DND-41 (cell line): Measurements from ENCODE around the gene ACTR3C.
"Not testable (repeated sequence)": the region's sequence is repeated elsewhere in the genome, so short reads cannot be mapped to it uniquely, and the experiment has no call there.

Experiments
- ATAC-seq: fragments of 200-7000 bp; cut with Tn5 transposase; 3 replicates; pipeline ENCODE4 v1.9.1; 2021; ENCODE audit warnings: low read depth; ENCODE audit not compliant: insufficient read depth
- DNase-seq: peaks from one replicate; pipeline ENCODE4 v3.0.0-alpha.2; 2020
- H2AFZ ChIP-seq: 2 replicates; pipeline ENCODE4 v1.6.0; 2012; ENCODE audit warnings: low read depth, low read length
- H3K27ac ChIP-seq: 2 replicates; pipeline ENCODE4 v1.5.1; 2012; ENCODE audit warnings: low read length, inconsistent platforms
- H3K27me3 ChIP-seq: fragments of 200-600 bp; sonication (generic); 2 replicates; pipeline ENCODE4 v1.6.0; 2012; ENCODE audit warnings: low read length, mild to moderate bottlenecking, inconsistent platforms; ENCODE audit not compliant: insufficient read depth, poor library complexity
- H3K36me3 ChIP-seq: 2 replicates; pipeline ENCODE4 v1.5.1; 2012; ENCODE audit warnings: low read length, inconsistent platforms; ENCODE audit not compliant: insufficient read depth
- H3K4me1 ChIP-seq: 2 replicates; pipeline ENCODE4 v1.5.1; 2012; ENCODE audit warnings: mild to moderate bottlenecking, low read length; ENCODE audit not compliant: insufficient read depth
- H3K4me2 ChIP-seq: 2 replicates; pipeline ENCODE4 v1.6.0; 2012; ENCODE audit warnings: mild to moderate bottlenecking, moderate library complexity, low read length, inconsistent platforms; ENCODE audit not compliant: insufficient read depth
- H3K4me3 ChIP-seq, 2 experiments: fragments of 200-600 bp in 1 of 2; shearing (Covaris generic) in 1 of 2; 2 replicates each; pipeline ENCODE4 v1.5.1; 2012 to 2016; ENCODE audit warnings: inconsistent platforms in 2 of 2, low read length in 2 of 2, mild to moderate bottlenecking in 2 of 2, low read depth in 1 of 2, moderate library complexity in 1 of 2
- H3K79me2 ChIP-seq: 2 replicates; pipeline ENCODE4 v1.6.0; 2012; ENCODE audit warnings: low read length, inconsistent platforms; ENCODE audit not compliant: insufficient read depth
- H3K9ac ChIP-seq: 2 replicates; pipeline ENCODE4 v1.6.0; 2012; ENCODE audit warnings: low read depth, mild to moderate bottlenecking, inconsistent platforms, low read length, moderate library complexity
- H3K9me3 ChIP-seq: 2 replicates; pipeline ENCODE4 v1.5.1; 2012; ENCODE audit warnings: low read length, moderate library complexity, mild to moderate bottlenecking, inconsistent platforms; ENCODE audit not compliant: insufficient read depth, severe bottlenecking
- H4K20me1 ChIP-seq: 2 replicates; pipeline ENCODE4 v1.6.0; 2012; ENCODE audit warnings: low read length; ENCODE audit not compliant: insufficient read depth
- EZH2 ChIP-seq: IDR thresholded peaks from 3 replicates; pipeline ENCODE4 v1.6.1; 2012; ENCODE audit warnings: borderline replicate concordance, low read depth, mild to moderate bottlenecking, moderate library complexity, low read length, inconsistent platforms; ENCODE audit not compliant: severe bottlenecking
- TF ChIP-seq, protein P1 (sequence below): IDR thresholded peaks from 2 replicates; pipeline ENCODE4 v1.5.1; 2012; ENCODE audit warnings: borderline replicate concordance, low read length, moderate library complexity, mild to moderate bottlenecking; ENCODE audit not compliant: poor library complexity, severe bottlenecking; ENCODE audit errors: extremely low read depth

ACTR3C gene

DNA sequence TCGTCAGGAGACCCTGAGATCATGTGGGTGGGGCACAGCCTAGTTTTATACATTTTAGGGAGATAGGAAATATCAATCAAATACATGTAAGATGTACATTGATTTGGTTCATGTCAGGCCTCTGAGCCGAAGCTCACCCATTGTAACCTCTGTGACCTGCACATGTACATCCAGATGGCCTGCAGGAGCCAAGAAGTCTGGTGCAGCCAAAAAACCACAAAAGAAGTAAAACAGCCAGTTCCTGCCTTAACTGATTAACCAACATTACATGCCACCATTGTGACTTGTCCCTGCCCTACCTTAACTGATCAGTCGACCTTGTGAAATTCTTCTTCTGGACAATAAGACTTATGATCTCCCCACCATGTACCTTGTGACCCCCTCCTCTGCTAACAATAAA is 16.2 kb downstream of the ACTR3C start:
- Histone ChIP-seq H3K36me3 (no peaks in the 10 kb centered on the region), H3K9ac (no peak overlapping the region), H2AFZ (no peak overlapping the region), H3K27ac (no peak overlapping the region), H3K9me3 (no peaks in the 10 kb centered on the region), H3K79me2 (no peaks in the 10 kb centered on the region), H3K4me1 (no peaks in the 10 kb centered on the region; the same call in 1 of the 2 replicates), H3K4me3 (no peak overlapping the region), H3K27me3 (no peaks in the 10 kb centered on the region), H4K20me1 (no peaks in the 10 kb centered on the region), H3K4me2 (no peak overlapping the region)
- DNase-seq (no peak), ATAC-seq (no peak)
- TF ChIP-seq, protein P1, sequence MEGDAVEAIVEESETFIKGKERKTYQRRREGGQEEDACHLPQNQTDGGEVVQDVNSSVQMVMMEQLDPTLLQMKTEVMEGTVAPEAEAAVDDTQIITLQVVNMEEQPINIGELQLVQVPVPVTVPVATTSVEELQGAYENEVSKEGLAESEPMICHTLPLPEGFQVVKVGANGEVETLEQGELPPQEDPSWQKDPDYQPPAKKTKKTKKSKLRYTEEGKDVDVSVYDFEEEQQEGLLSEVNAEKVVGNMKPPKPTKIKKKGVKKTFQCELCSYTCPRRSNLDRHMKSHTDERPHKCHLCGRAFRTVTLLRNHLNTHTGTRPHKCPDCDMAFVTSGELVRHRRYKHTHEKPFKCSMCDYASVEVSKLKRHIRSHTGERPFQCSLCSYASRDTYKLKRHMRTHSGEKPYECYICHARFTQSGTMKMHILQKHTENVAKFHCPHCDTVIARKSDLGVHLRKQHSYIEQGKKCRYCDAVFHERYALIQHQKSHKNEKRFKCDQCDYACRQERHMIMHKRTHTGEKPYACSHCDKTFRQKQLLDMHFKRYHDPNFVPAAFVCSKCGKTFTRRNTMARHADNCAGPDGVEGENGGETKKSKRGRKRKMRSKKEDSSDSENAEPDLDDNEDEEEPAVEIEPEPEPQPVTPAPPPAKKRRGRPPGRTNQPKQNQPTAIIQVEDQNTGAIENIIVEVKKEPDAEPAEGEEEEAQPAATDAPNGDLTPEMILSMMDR: no peak
- TF ChIP-seq EZH2: no peak

DNA sequence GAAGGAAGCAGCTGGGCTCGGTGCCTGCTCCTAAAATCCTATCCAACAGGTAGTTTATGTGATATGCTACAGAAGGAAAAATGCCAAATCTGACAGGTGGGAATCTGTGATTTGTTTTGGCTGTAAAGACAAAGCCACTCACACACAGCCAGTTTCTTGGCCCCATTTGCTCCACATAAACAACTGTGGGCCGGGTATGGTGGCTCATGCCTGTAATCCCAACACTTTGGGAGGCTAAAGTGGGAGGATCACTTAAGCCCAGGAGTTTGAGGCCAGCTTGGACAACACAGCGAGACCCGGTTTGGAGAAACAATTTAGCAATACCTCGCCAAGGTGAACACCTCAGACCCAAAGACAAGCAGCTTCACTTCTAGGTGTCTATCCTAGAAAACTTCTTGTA is 17.0 kb downstream of the ACTR3C start:
- H3K9me3 ChIP-seq, ATAC-seq, H3K4me3 ChIP-seq, DNase-seq, H3K4me1 ChIP-seq, H3K36me3 ChIP-seq, H3K27ac ChIP-seq, H2AFZ ChIP-seq, H4K20me1 ChIP-seq, H3K27me3 ChIP-seq, H3K79me2 ChIP-seq, H3K4me2 ChIP-seq, H3K9ac ChIP-seq: not testable (repeated sequence)

DNA sequence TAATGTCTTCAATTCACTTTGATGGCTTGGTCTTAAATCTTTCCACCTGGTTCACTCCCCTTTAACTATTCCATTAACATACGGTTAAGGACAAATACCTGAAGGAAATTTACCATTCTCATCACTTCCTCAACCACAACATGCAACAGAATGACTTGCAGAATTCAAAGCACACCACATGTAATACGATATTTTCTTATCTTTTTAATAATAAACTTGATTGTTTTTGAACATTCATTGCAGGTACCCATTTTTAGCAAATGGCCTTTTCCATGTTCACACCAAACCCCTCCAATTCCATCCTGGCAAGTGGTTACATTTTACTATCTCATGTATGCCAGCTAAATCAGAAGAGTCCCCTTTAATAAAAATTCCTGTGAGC is 17.5 kb downstream of the ACTR3C start:
- H3K9ac ChIP-seq, H2AFZ ChIP-seq, H3K27me3 ChIP-seq, H3K4me1 ChIP-seq, DNase-seq, H3K27ac ChIP-seq, H4K20me1 ChIP-seq, H3K4me2 ChIP-seq, H3K36me3 ChIP-seq, H3K9me3 ChIP-seq, H3K79me2 ChIP-seq, H3K4me3 ChIP-seq, ATAC-seq: not testable (repeated sequence)

- not testable (repeated sequence) for H3K27ac ChIP-seq, H3K9ac ChIP-seq, DNase-seq, H3K4me2 ChIP-seq, H3K36me3 ChIP-seq, ATAC-seq, H3K9me3 ChIP-seq, H3K4me1 ChIP-seq, H2AFZ ChIP-seq, H4K20me1 ChIP-seq, H3K27me3 ChIP-seq, H3K4me3 ChIP-seq, H3K79me2 ChIP-seq
Observed at GRCh38 chr7:150305259-150305902, 18.0 kb downstream of the ACTR3C start.

DNA sequence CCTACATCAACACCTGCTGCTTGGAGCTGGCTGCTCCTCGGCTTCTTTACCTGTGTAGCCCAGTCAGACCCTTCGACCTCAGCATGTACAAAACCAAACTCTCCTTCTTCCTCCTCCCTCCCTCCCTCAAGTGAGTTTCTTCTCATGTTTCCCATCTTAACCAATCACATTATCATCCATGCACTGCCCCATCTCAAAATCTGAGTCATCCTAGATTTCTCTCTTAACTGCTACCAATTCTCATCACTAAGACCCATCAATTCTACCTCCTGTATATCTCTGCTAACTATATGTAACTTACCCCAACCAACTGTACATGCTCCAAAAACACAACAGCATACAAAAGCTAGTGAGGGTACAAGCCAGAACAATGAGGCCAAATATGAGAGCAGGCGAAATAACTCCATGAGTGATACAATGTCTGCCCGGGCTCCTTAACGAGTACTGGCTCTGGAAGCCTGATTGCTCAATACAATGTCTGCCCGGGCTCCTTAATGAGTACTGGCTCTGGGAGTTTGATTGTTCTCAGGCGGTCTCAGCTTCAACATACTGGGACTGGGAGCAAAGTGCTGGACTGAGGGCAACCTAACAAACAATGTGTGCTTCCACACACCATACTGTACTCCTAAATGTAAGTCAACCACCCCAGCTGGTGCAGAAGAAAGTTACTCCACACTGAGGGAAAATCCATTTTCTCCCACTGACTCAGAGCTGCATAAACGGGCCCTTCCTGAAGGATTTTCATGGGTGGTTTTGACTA is 18.7 kb downstream of the ACTR3C start:
- H3K27me3 ChIP-seq, DNase-seq, H3K4me1 ChIP-seq, H3K36me3 ChIP-seq, ATAC-seq, H3K4me3 ChIP-seq, H3K9me3 ChIP-seq, H2AFZ ChIP-seq, H3K79me2 ChIP-seq, H4K20me1 ChIP-seq, H3K4me2 ChIP-seq, H3K9ac ChIP-seq, H3K27ac ChIP-seq: not testable (repeated sequence)

DNA sequence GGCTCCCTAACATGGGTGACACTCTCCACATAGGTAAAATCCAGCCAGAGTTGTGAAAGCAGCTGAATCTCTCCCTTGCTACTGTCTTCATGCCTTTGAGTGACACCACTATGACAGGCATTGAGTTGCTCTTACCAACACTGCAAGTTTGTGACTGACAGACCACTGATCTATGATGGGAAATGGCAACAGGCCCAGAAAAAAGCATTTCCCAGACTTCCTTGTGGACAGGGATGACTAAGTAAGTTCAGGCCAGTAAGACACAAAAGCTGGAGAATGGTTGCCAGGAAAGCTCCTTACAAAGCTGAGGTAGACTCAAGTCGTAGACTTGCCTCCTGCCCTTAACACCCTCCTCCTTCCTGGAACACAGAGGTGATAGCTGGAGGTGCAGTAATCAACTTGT is 20.4 kb downstream of the ACTR3C start:
- not testable (repeated sequence) for H3K27me3 ChIP-seq, H3K9me3 ChIP-seq, H2AFZ ChIP-seq, DNase-seq, H3K4me3 ChIP-seq, H3K4me2 ChIP-seq, H3K27ac ChIP-seq, H3K9ac ChIP-seq, H3K79me2 ChIP-seq, H4K20me1 ChIP-seq, H3K4me1 ChIP-seq, ATAC-seq, H3K36me3 ChIP-seq

- H3K9ac ChIP-seq, H3K4me2 ChIP-seq, H3K27ac ChIP-seq, H3K9me3 ChIP-seq, H3K79me2 ChIP-seq, H3K36me3 ChIP-seq, H3K4me1 ChIP-seq, ATAC-seq, H4K20me1 ChIP-seq, H3K27me3 ChIP-seq, H2AFZ ChIP-seq, H3K4me3 ChIP-seq, DNase-seq: not testable (repeated sequence)
Observed at GRCh38 chr7:150297978-150298377, 25.4 kb downstream of the ACTR3C start.
